ENCODE results near the gene TUBB4B. TPM values are rescaled to one million over a fixed set of nuclear protein-coding genes. Genes with fewer than 3 reads are reported as not detected.

The TUBB4B gene
- total RNA-seq, 1 donor from 2014 or later: 134 TPM

DNA sequence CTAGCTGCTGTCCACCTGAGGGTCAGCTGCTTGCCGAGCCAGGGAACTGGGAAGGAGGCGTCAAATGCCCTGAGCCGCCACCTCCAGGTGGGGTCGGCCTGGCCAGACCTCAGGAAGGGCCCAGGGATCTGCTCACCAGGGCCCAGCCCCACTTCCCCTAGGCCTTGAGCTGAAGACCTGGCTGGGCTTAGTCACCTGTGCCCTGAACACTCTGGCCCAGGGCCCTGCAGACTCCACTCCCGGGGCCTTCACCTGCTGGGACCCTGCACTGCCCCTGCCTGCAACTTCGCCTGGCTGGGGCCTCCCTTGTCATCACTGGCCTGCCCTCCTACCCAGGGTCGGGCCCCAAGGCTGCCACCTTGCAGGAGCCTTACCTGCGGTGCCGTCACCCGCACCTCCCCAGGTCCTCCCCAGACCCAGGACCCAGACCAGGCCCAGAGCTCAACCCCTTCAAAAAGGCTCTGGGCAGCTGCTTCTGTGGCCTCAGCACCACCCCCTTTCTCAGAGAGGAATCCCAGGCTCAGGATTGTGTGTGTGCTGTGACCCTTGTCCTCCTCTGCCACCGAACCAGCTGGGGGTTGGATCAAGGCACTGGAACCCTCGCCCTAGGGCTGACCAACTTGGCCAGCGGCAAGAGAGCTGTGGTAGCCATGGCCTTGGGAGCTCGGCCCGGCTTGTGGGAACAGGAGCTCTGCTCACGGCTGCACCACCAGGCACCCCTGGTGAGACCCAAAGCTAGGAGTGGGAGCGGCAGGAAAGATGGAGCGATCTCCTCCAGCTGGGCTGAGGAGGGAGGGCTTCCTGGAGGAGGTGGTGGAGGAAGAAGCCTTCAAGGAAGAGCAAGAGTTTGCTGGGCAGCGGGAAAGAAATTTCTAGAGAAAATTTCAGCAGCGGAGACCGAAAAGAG is 12.9 kb downstream of the TUBB4B start:
- peak overlapping the region; percentile 67 for H3K27ac Mint-ChIP-seq (ENCODE audit: unreplicated experiment)
- DNase-seq (ENCODE audit: low spot score): no peak
- H3K4me3 Mint-ChIP-seq (ENCODE audit: unreplicated experiment): peak overlapping the region; percentile 92
- peaks cover 6% of the 10 kb centered on the region for H3K27me3 Mint-ChIP-seq (ENCODE audit: unreplicated experiment)
- H3K4me1 Mint-ChIP-seq (ENCODE audit: unreplicated experiment): peaks cover 13% of the 10 kb centered on the region
- H3K9me3 Mint-ChIP-seq (ENCODE audit: unreplicated experiment): no peaks in the 10 kb centered on the region
- TF ChIP-seq, protein P1, sequence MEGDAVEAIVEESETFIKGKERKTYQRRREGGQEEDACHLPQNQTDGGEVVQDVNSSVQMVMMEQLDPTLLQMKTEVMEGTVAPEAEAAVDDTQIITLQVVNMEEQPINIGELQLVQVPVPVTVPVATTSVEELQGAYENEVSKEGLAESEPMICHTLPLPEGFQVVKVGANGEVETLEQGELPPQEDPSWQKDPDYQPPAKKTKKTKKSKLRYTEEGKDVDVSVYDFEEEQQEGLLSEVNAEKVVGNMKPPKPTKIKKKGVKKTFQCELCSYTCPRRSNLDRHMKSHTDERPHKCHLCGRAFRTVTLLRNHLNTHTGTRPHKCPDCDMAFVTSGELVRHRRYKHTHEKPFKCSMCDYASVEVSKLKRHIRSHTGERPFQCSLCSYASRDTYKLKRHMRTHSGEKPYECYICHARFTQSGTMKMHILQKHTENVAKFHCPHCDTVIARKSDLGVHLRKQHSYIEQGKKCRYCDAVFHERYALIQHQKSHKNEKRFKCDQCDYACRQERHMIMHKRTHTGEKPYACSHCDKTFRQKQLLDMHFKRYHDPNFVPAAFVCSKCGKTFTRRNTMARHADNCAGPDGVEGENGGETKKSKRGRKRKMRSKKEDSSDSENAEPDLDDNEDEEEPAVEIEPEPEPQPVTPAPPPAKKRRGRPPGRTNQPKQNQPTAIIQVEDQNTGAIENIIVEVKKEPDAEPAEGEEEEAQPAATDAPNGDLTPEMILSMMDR (IDR thresholded peaks at IDR 0.05; ENCODE audit: unreplicated experiment): no peak
- H3K36me3 Mint-ChIP-seq (ENCODE audit: low read depth, unreplicated experiment): no peaks in the 10 kb centered on the region

DNA sequence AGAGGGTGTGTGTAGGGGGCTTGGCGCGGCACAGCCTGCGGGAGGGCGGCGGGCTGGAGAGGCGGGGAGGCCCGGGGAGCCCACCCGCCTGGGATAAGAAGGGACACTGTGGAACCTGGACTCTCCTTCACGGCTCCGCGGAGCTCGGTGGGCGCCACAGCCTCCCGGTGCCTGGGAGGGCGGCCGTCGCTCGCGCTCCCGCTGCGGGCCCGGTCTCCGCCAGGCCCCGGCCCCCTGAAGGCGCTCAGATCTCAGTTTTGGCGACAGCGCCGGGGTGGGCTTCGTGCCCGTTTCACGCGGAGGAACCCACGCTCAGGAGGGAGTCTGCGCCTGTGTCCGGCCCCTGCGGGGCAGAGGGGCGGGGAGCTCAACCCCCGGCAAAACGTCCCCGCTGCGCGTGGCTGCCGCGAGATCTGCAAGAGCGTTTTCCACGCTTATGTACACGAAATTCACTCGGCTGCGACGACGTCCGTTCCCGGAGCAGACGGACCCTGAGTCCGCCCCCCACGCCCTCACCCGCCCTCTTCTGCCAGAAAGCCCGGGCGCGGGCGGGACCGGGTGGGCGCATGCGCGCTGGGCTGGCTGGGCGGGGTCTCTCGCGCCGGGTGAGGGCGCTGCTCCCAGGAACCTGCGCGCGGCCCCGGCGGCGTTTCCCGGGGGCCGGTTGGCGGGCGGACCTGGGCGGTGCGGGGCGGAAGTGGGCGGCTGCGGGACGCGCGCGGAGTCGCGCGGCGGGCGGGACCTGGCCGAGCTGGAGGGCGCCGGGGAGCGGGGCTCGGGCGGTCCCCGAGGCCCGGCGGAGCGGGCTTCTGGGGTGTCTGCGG is 13.7 kb downstream of the TUBB4B start, which contains the start of gene NELFB:
NELFB (plus strand) TSS at position 704 of the 824 bp plus-strand sequence.
- H3K4me3 Mint-ChIP-seq (ENCODE audit: unreplicated experiment): peak within 1 kb of the TSS; percentile 95
- H3K4me1 Mint-ChIP-seq (ENCODE audit: unreplicated experiment): peaks cover 13% of the 10 kb centered on the region
- TF ChIP-seq, protein P1 (IDR thresholded peaks at IDR 0.05; ENCODE audit: unreplicated experiment): no peak
- peak within 1 kb of the TSS; percentile 67 for H3K27ac Mint-ChIP-seq (ENCODE audit: unreplicated experiment)
- DNase-seq (ENCODE audit: low spot score): peak; percentile 90
- peaks cover 6% of the 10 kb centered on the region for H3K27me3 Mint-ChIP-seq (ENCODE audit: unreplicated experiment)
- no peaks in the 10 kb centered on the region for H3K36me3 Mint-ChIP-seq (ENCODE audit: low read depth, unreplicated experiment)
- H3K9me3 Mint-ChIP-seq (ENCODE audit: unreplicated experiment): no peaks in the 10 kb centered on the region

DNA sequence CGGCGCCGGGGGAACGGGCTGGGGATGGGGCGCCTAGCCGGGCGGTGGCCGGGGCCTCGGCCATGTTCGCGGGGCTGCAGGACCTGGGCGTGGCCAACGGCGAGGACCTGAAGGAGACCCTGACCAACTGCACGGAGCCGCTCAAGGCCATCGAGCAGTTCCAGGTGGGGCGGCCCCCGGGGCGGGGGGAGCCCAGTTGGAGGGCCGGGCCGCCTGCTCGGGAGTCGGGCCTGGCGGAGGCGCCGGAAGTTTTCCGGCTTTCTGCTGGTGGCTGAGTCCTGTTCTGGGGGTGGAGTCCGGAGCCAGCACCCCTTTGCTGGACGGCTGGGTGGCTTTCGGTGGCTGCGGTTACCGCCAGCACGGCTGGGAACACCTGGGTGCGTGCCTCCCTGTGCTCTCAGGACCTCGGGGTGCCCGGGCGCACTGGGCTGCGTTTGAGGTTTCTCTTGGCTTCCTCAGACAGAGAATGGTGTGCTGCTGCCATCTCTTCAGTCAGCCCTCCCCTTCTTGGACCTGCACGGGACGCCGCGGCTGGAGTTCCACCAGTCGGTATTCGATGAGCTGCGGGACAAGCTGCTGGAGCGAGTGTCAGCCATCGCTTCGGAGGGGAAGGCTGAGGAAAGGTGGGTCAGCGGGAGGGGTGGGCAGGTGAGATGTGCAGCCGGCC is 14.5 kb downstream of the TUBB4B start:
- H3K27me3 Mint-ChIP-seq (ENCODE audit: unreplicated experiment): peaks cover 6% of the 10 kb centered on the region
- no peak for DNase-seq (ENCODE audit: low spot score)
- H3K4me1 Mint-ChIP-seq (ENCODE audit: unreplicated experiment): peaks cover 13% of the 10 kb centered on the region
- TF ChIP-seq, protein P1 (IDR thresholded peaks at IDR 0.05; ENCODE audit: unreplicated experiment): no peak
- H3K4me3 Mint-ChIP-seq (ENCODE audit: unreplicated experiment): peak overlapping the region; percentile 95
- no peaks in the 10 kb centered on the region for H3K9me3 Mint-ChIP-seq (ENCODE audit: unreplicated experiment)
- no peaks in the 10 kb centered on the region for H3K36me3 Mint-ChIP-seq (ENCODE audit: low read depth, unreplicated experiment)
- no peak overlapping the region for H3K27ac Mint-ChIP-seq (ENCODE audit: unreplicated experiment)

DNA sequence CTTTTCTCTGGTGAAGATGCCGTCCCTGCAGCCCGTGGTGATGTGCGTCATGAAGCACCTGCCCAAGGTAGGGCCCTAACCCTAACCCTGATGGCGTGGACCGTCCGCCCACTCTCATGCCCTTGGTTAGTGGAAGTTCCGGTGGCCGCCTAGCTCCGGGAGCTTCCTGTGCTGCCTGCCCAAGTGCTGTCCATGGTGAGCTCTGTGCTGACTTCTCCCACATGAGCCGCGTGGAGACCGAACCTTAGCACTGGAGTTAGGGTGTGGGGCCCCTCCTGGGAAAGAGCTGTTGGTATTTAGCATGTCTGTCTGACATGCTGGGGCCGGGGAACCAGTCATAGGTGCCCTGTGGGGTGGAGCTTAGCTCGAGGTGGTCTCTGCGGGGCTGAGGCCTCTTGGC is 15.3 kb downstream of the TUBB4B start:
- H3K4me3 Mint-ChIP-seq (ENCODE audit: unreplicated experiment): peak overlapping the region; percentile 95
- peaks cover 13% of the 10 kb centered on the region for H3K4me1 Mint-ChIP-seq (ENCODE audit: unreplicated experiment)
- no peaks in the 10 kb centered on the region for H3K36me3 Mint-ChIP-seq (ENCODE audit: low read depth, unreplicated experiment)
- H3K27ac Mint-ChIP-seq (ENCODE audit: unreplicated experiment): no peak overlapping the region
- TF ChIP-seq, protein P1 (IDR thresholded peaks at IDR 0.05; ENCODE audit: unreplicated experiment): no peak
- no peaks in the 10 kb centered on the region for H3K9me3 Mint-ChIP-seq (ENCODE audit: unreplicated experiment)
- peaks cover 6% of the 10 kb centered on the region for H3K27me3 Mint-ChIP-seq (ENCODE audit: unreplicated experiment)
- DNase-seq (ENCODE audit: low spot score): no peak

All from endothelial cell (in vitro differentiated cells).